HCEC 1CT (cell line): ENCODE results near the gene BACH2.
"Not testable (repeated sequence)": the region's sequence is repeated elsewhere in the genome, so short reads cannot be mapped to it uniquely, and the experiment has no call there.

Experiments
- DNase-seq: peaks from one replicate; pipeline ENCODE4 v3.0.0-alpha.2; 2017

BACH2 gene

GRCh38 chr6:90151576-90152422 is 144.8 kb downstream of the BACH2 start:
- DNase-seq = no peak

- DNase-seq = no peak
These were observed 147.4 kb downstream of the BACH2 start for GRCh38 chr6:90149280-90149679.

GRCh38 chr6:90148867-90149266 is 147.8 kb downstream of the BACH2 start:
- no peak for DNase-seq

- no peak for DNase-seq
These were observed 149.6 kb downstream of the BACH2 start for GRCh38 chr6:90146921-90147649.

GRCh38 chr6:90146024-90146423 is 150.6 kb downstream of the BACH2 start:
- no peak for DNase-seq

- no peak for DNase-seq
These were observed 151.6 kb downstream of the BACH2 start for GRCh38 chr6:90144928-90145555.

GRCh38 chr6:90144396-90144795 is 152.2 kb downstream of the BACH2 start:
- DNase-seq = no peak

- DNase-seq = no peak
These were observed 156.0 kb downstream of the BACH2 start for GRCh38 chr6:90140683-90141082.

- DNase-seq = no peak
These were observed 157.3 kb downstream of the BACH2 start for GRCh38 chr6:90139272-90139817.

GRCh38 chr6:90136837-90137568 is 159.6 kb downstream of the BACH2 start:
- DNase-seq = no peak

- DNase-seq = no peak
These were observed 160.5 kb downstream of the BACH2 start for GRCh38 chr6:90136176-90136575.

GRCh38 chr6:90135667-90136066 is 161.0 kb downstream of the BACH2 start:
- DNase-seq = peak; percentile 33

GRCh38 chr6:90133664-90134063 is 163.0 kb downstream of the BACH2 start:
- DNase-seq = not testable (repeated sequence)

GRCh38 chr6:90131614-90132423 is 164.8 kb downstream of the BACH2 start:
- no peak for DNase-seq

GRCh38 chr6:90131125-90131524 is 165.5 kb downstream of the BACH2 start:
- no peak for DNase-seq

GRCh38 chr6:90128687-90129086 is 168.0 kb downstream of the BACH2 start:
- DNase-seq = not testable (repeated sequence)

GRCh38 chr6:90127595-90127994 is 169.0 kb downstream of the BACH2 start:
- no peak for DNase-seq

- no peak for DNase-seq
These were observed 169.8 kb downstream of the BACH2 start for GRCh38 chr6:90126839-90127238.

- DNase-seq = no peak
These were observed 170.5 kb downstream of the BACH2 start for GRCh38 chr6:90126181-90126580.

- DNase-seq = no peak
These were observed 171.7 kb downstream of the BACH2 start for GRCh38 chr6:90124874-90125510.

- DNase-seq = no peak
These were observed 172.8 kb downstream of the BACH2 start for GRCh38 chr6:90123831-90124230.
